ENCODE measurements around the gene PIGN. TPM values are rescaled to one million over a fixed set of nuclear protein-coding genes. Genes with fewer than 3 reads are reported as not detected.
"Not testable (repeated sequence)": the region's sequence is repeated elsewhere in the genome, so short reads cannot be mapped to it uniquely, and the experiment has no call there.

The PIGN gene
- total RNA-seq, 1 experiment from 2014 or later = 8.1 TPM

DNA sequence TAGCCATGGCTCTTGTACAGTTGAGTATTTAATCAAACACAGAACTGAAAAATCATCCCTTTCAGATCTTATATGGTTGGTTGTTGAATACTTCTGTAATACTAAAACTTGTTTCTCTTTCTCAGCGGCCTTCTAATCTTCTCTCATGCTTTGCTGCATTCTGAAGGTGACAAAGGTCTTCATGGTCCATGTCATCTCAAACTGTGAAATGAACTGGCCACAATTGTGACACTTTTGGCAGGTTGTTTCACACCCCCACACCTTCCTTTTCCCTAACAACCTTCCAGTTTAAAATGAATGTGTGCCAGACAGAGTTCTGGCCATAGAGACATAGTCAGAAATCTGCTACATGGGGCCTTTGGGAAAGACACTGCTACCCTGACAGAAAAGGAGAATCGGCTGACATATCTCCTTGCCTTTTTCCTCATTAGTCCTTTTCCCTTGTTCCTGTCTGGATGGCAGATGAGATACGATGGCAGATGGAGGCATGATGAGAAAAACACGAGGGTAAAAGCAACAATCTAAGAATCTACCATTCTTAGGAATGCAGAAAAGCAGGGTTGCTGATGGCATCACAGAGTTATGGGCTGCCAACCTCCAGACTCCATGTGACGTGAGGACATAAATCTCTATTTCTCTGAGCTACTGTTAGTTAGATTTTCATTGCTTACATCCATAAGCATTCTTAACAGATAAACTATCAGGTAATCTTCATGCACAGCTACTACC, 106.5 kb downstream of the PIGN start:
- no peak for DNase-seq (ENCODE audit: low read depth)
- in situ Hi-C loops (cut with HindIII; ENCODE audit: low pct_unique_long_range_greater_than_20kb, low sequenced_read_pairs) = no loop called here

DNA sequence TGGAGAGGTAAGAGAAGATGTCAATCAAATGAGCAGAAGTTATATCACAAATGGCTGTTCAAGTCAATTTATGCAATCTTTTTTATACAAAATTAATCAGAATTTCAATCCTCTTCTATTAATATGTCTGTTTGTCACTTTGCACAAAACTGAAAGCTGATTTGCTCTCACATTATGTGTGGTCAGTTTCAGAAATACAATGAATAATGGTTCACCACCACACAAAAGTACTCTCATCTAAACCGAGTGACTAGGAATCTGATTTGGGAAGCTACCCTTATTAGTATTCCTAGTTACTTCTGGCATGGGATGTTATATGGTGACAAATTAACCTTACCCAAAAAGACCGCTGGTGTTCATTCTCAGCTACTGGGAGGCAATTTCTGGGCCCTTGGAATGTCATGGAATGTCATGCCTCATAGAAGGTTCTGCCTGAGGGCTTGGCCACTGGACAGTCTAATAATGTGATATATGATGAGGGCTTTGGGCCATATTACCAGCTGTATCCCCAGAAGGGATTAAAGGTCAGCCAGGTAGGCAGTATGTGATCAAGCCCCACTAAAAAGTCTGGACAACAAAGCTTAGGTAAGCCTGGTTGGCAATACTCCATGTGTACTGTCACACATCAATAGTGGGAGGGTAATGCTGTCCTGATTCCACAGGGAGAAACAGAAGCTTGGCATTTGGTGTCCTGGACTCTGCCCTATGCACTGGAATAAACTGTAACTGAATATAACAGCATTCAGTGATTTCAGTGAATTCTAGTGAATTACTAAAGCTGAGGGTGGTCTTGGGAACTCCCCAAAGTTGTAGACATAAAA, 113.2 kb downstream of the PIGN start:
- DNase-seq (ENCODE audit: low read depth) = no peak
- in situ Hi-C loops (cut with HindIII; ENCODE audit: low pct_unique_long_range_greater_than_20kb, low sequenced_read_pairs) = no loop called here

- DNase-seq (ENCODE audit: low read depth) = no peak
- in situ Hi-C loops (cut with HindIII; ENCODE audit: low pct_unique_long_range_greater_than_20kb, low sequenced_read_pairs) = no loop called here
Observed at GRCh38 chr18:62072370-62072769, 114.5 kb downstream of the PIGN start.

GRCh38 chr18:62071071-62071470, 115.8 kb downstream of the PIGN start:
- in situ Hi-C loops (cut with HindIII; ENCODE audit: low pct_unique_long_range_greater_than_20kb, low sequenced_read_pairs) = no loop called here
- DNase-seq (ENCODE audit: low read depth) = no peak

DNA sequence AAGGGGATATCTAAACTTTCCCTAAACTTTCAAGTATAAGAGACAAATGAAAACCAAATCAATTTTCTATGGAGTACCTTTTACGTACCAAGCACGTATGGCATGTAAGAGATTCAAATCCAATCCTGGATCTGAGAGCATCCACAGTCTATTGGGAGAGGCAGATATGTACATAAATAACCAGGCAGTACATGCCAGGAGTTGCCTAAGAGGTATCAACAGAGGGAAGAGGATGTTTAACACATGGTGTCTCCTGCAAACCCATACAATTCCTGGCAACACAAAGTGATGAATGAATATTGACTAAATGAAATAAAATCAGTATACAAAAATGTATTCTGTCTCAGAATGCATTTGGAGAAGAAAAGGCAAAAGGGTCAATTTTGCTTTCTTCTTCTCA, 116.6 kb downstream of the PIGN start:
- DNase-seq (ENCODE audit: low read depth) = no peak
- in situ Hi-C loops (cut with HindIII; ENCODE audit: low pct_unique_long_range_greater_than_20kb, low sequenced_read_pairs) = no loop called here

DNA sequence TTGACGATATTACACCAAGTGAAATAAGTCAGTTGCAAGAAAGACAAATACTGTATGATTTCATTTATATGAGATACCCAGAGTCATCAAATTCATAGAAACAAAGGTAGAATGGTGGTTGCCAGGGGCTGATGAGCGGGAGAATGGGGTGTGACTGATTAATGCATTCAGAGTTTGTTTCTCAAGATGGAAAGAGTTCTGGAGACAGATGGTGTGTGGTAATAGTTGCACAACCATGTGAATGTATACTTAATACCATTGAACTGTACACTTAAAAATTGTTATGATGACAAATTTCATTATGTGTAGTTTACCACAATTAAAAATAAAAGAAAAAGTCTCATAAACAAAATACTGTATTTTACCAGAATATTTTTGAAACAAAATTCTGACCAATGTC, 117.3 kb downstream of the PIGN start:
- in situ Hi-C loops (cut with HindIII; ENCODE audit: low pct_unique_long_range_greater_than_20kb, low sequenced_read_pairs) = no loop called here
- no peak for DNase-seq (ENCODE audit: low read depth)

GRCh38 chr18:62066102-62066818, 120.6 kb downstream of the PIGN start:
- in situ Hi-C loops (cut with HindIII; ENCODE audit: low pct_unique_long_range_greater_than_20kb, low sequenced_read_pairs) = no loop called here
- DNase-seq (ENCODE audit: low read depth) = no peak

DNA sequence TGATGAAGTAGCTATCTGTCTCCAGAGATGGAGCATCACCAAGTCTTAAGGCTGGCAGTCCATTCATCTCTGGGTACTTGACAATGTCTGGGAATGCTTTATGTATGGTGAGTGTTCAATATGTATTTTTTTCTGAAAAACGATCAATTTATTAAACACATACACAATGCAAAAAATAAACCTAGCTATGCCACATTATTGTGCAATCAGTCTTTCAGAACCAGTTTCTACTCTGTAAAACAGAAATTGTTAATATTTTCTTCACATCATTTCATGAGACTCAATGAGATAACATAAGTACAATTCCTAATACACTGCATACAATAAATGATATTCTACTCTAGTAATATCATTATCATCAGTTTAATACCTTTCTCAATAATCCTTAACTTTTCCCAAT, 122.5 kb downstream of the PIGN start:
- in situ Hi-C loops (cut with HindIII; ENCODE audit: low pct_unique_long_range_greater_than_20kb, low sequenced_read_pairs) = no loop called here
- no peak for DNase-seq (ENCODE audit: low read depth)

DNA sequence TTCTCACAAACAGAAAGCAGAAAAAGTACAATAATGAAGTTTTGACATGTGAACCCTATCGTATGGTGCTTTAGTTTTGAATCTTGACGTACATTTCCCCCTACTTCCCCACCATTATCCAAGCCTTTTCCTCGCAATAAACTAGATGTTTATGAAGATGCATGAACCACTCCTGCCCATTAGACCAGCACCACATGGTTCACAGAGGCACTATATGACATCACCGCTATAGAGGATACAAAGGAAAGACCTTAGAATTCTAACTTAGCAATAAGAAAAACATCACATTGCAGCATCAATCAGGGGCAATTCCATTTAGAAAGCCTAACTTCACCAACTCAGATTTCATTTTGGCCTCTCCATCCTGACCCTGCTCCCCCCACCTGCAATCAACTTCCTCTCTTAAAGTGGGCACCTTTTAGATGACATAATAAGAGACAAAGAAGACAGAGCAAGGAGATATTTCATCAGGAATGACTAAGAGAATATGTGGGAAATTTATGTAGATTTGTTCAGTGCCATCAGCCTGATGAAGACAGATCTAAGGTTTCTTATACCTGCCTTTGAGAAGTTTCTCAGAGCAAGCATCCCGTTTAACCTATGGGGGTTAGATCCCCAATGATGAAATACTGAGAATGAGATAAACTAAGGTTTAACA, 124.9 kb downstream of the PIGN start:
- DNase-seq (ENCODE audit: low read depth) = no peak
- in situ Hi-C loops (cut with HindIII; ENCODE audit: low pct_unique_long_range_greater_than_20kb, low sequenced_read_pairs) = no loop called here

- in situ Hi-C loops (cut with HindIII; ENCODE audit: low pct_unique_long_range_greater_than_20kb, low sequenced_read_pairs) = no loop called here
- no peak for DNase-seq (ENCODE audit: low read depth)
Observed at GRCh38 chr18:62060820-62061219, 126.0 kb downstream of the PIGN start.

GRCh38 chr18:62054929-62055498, 131.8 kb downstream of the PIGN start:
- in situ Hi-C loops (cut with HindIII; ENCODE audit: low pct_unique_long_range_greater_than_20kb, low sequenced_read_pairs) = no loop called here
- DNase-seq (ENCODE audit: low read depth) = no peak

DNA sequence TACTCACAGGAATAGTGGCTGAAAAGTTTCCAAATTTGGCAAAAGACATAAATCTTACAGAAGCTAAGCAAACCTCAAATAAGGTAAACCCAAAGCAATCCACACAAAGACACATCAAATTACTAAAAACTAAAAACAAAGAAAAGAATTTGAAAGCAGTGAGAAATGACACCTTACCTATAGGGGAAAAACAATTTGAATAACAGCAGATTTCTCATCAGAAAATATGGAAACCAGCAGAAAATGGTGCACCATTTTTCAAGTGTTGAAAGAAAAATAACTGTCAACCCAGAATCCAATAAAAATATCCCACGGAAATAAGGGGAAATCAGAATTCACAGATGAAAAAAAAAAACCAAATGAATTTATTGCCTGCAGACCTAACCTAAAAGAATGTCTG, 138.6 kb downstream of the PIGN start:
- in situ Hi-C loops (cut with HindIII; ENCODE audit: low pct_unique_long_range_greater_than_20kb, low sequenced_read_pairs) = no loop called here
- no peak for DNase-seq (ENCODE audit: low read depth)

GRCh38 chr18:62045316-62045715, 141.5 kb downstream of the PIGN start:
- DNase-seq (ENCODE audit: low read depth) = no peak
- in situ Hi-C loops (cut with HindIII; ENCODE audit: low pct_unique_long_range_greater_than_20kb, low sequenced_read_pairs) = no loop called here

GRCh38 chr18:62044490-62045000, 142.3 kb downstream of the PIGN start:
- DNase-seq (ENCODE audit: low read depth) = no peak
- in situ Hi-C loops (cut with HindIII; ENCODE audit: low pct_unique_long_range_greater_than_20kb, low sequenced_read_pairs) = no loop called here

- in situ Hi-C loops (cut with HindIII; ENCODE audit: low pct_unique_long_range_greater_than_20kb, low sequenced_read_pairs) = no loop called here
- DNase-seq (ENCODE audit: low read depth) = no peak
Observed at GRCh38 chr18:62037989-62038778, 148.7 kb downstream of the PIGN start.

DNA sequence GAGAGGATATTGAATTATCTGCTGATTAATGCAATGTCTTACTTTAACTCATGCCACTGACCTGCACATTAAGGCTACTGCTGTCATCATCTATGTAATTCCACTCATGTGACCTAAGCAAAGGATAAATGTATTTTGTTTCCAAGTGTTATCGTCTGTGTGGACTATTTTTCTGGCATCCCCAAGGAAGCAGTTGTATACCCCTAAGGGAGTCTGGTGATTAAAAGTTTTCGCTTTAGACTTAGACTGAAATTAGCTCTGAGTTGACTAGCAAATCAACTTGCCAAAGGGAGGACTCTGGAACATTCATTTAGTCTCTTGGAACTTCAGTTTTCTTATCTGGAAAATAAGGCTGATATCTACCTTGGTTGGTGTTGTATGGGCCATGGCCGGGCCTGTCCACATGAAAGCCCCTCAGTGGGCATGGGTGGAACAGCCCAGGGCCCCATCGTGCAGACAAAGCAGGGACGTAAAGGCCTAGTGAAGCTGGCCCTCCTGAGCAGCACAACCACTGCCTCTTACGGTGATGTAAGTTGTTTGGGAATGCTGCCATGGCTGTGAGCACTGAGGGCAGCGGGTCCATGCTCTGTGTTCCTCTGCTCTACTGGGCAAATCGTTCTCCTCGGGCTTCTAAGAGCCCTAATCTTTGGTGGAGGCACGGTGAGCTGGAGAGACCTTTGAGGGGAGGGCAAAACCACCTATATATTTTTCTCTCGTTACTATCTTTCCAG, 149.7 kb downstream of the PIGN start:
- DNase-seq (ENCODE audit: low read depth) = no peak

DNA sequence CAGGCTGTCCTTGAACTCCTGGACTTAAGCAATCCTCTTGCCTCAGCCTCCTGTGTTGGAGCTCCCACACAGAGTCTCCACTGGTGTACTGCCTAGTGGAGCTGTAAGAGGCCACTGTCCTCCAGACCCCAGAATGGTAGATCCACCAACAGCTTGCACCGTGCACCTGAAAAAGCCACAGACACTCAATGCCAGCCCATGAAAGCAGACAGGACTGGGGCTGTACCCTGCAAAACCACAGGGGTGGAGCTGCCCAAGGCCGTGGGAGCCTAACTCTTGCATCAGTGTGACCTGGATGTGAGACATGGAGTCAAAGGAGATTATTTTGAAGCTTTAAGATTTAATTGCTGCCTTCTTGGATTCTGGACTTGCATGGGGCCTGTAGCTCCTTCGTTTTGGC, 152.6 kb downstream of the PIGN start:
- DNase-seq (ENCODE audit: low read depth); in situ Hi-C loops (cut with HindIII; ENCODE audit: low pct_unique_long_range_greater_than_20kb, low sequenced_read_pairs): not testable (repeated sequence)

More for the DNA sequence above, 149.7 kb downstream of the PIGN start:
- in situ Hi-C loops (cut with HindIII; ENCODE audit: low pct_unique_long_range_greater_than_20kb, low sequenced_read_pairs) = no loop called here
